ENCODE results near the gene ZSCAN18. TPM values are rescaled to one million over a fixed set of nuclear protein-coding genes. Genes with fewer than 3 reads are reported as not detected.

ZSCAN18 gene
- polyA plus RNA-seq, 3 donors: 1.1 to 4.1 (median 2.3) TPM

- H3K4me1 Mint-ChIP-seq: peaks cover 2% of the 10 kb centered on the region
- peaks cover 16 to 31% (median 25%) of the 10 kb centered on the region in 3 donors for H3K27me3 Mint-ChIP-seq (ENCODE audit: low read depth in 3 of 3)
- peaks cover 88 to 93% of the 10 kb centered on the region in 2 donors for H3K9me3 ChIP-seq (replicated peaks in 1 of 2; ENCODE audit: control insufficient read depth in 1 of 2, insufficient read depth in 1 of 2, low read length in 2 of 2)
- WGBS (ENCODE audit: insufficient coverage): 43% methylated on average over 28 of the region's 44 CpGs
- H3K36me3 ChIP-seq (replicated peaks in 1 of 2; ENCODE audit: control insufficient read depth in 1 of 2, insufficient read depth in 2 of 2, low read length in 2 of 2): no peaks in the 10 kb centered on the region
- no peak overlapping the region for H3K4me3 Mint-ChIP-seq
- no peaks in the 10 kb centered on the region for H4K20me1 ChIP-seq (ENCODE audit: insufficient read depth, low read length)
- peaks cover 0 to 10% of the 10 kb centered on the region in 2 donors for H3K27me3 ChIP-seq (ENCODE audit: control insufficient read depth in 2 of 2, insufficient read depth in 2 of 2, low read length in 2 of 2)
- intact Hi-C loops (cut with micrococcal nuclease): loop anchor here in 1 of 2 donors (2.0 kb wide), 1 partner anchor 27 kb away; no protein-coding TSS in a partner anchor
- H2AFZ ChIP-seq (ENCODE audit: insufficient read depth, low read depth, low read length, poor library complexity, severe bottlenecking): no peak overlapping the region
- no peaks in the 10 kb centered on the region for H3K79me2 ChIP-seq (ENCODE audit: insufficient read depth, low read length)
- H3K36me3 Mint-ChIP-seq: peaks cover 0 to 2% of the 10 kb centered on the region in 2 donors
- no peak overlapping the region for H3K27ac ChIP-seq (ENCODE audit: low read depth in 1 of 2, low read length in 2 of 2)
- no peak overlapping the region for H3K27ac Mint-ChIP-seq
- H3K4me3 ChIP-seq (replicated peaks in 1 of 3; ENCODE audit: low read depth in 2 of 3, low read length in 3 of 3): no peak overlapping the region
- no peak overlapping the region for H3K4me2 ChIP-seq (replicated peaks; ENCODE audit: extremely low read depth, low read length, poor library complexity, severe bottlenecking)
- H3K9ac ChIP-seq (ENCODE audit: insufficient read depth, low read length, poor library complexity, severe bottlenecking): no peak overlapping the region
- no peak for DNase-seq
- peaks cover 61 to 92% (median 84%) of the 10 kb centered on the region in 7 donors for H3K9me3 Mint-ChIP-seq
- H3K4me1 ChIP-seq (ENCODE audit: control insufficient read depth in 1 of 2, insufficient read depth in 2 of 2, low read length in 2 of 2): no peaks in the 10 kb centered on the region
- TF ChIP-seq CTCF (IDR thresholded peaks at IDR 0.05): no peak
Measured at GRCh38 chr19:58037927-58038687, 59.9 kb downstream of the ZSCAN18 start.

GRCh38 chr19:58035863-58036262 is 62.2 kb downstream of the ZSCAN18 start:
- no peaks in the 10 kb centered on the region for H3K79me2 ChIP-seq (ENCODE audit: insufficient read depth, low read length)
- TF ChIP-seq CTCF (IDR thresholded peaks at IDR 0.05): no peak
- H3K9me3 Mint-ChIP-seq: peaks cover 48 to 92% (median 83%) of the 10 kb centered on the region in 7 donors
- H3K36me3 Mint-ChIP-seq: peaks cover 0 to 2% of the 10 kb centered on the region in 2 donors
- intact Hi-C loops (cut with micrococcal nuclease): no loop called here
- no peaks in the 10 kb centered on the region for H3K36me3 ChIP-seq (replicated peaks in 1 of 2; ENCODE audit: control insufficient read depth in 1 of 2, insufficient read depth in 2 of 2, low read length in 2 of 2)
- no peak overlapping the region for H3K9ac ChIP-seq (ENCODE audit: insufficient read depth, low read length, poor library complexity, severe bottlenecking)
- H3K9me3 ChIP-seq (replicated peaks in 1 of 2; ENCODE audit: control insufficient read depth in 1 of 2, insufficient read depth in 1 of 2, low read length in 2 of 2): peaks cover 87 to 89% of the 10 kb centered on the region in 2 donors
- H3K27ac Mint-ChIP-seq: peak overlapping the region in 1 of 7 donors; percentile 28
- no peaks in the 10 kb centered on the region for H4K20me1 ChIP-seq (ENCODE audit: insufficient read depth, low read length)
- no CpG with 5 or more reads among the region's 8 CpGs for WGBS (ENCODE audit: insufficient coverage)
- H3K27me3 Mint-ChIP-seq (ENCODE audit: low read depth in 3 of 3): peaks cover 18 to 38% (median 32%) of the 10 kb centered on the region in 3 donors
- H3K4me3 ChIP-seq (replicated peaks in 1 of 3; ENCODE audit: low read depth in 2 of 3, low read length in 3 of 3): no peak overlapping the region
- H3K27me3 ChIP-seq (ENCODE audit: control insufficient read depth in 2 of 2, insufficient read depth in 2 of 2, low read length in 2 of 2): peaks cover 0 to 15% of the 10 kb centered on the region in 2 donors
- DNase-seq: no peak
- H3K27ac ChIP-seq (ENCODE audit: low read depth in 1 of 2, low read length in 2 of 2): no peak overlapping the region
- H3K4me3 Mint-ChIP-seq: peak overlapping the region in 1 of 2 donors; percentile 1
- H3K4me1 ChIP-seq (ENCODE audit: control insufficient read depth in 1 of 2, insufficient read depth in 2 of 2, low read length in 2 of 2): no peaks in the 10 kb centered on the region
- no peak overlapping the region for H3K4me2 ChIP-seq (replicated peaks; ENCODE audit: extremely low read depth, low read length, poor library complexity, severe bottlenecking)
- H3K4me1 Mint-ChIP-seq: peaks cover 2% of the 10 kb centered on the region
- no peak overlapping the region for H2AFZ ChIP-seq (ENCODE audit: insufficient read depth, low read depth, low read length, poor library complexity, severe bottlenecking)
